Stimulated activated naive B cell treated with anti-CD40 and anti-IgM and Interleukin-4, amounts not matched to agents 10 μg/mL and 1 μg/mL and 100 μg/mL, for 72 hours (primary cell): ENCODE measurements around the gene S100PBP.

Source experiments
- ATAC-seq, 2 donors: fragments of 150-1000 bp; cut with Tn5 transposase; replicated peaks; 2 replicates each; pipeline ENCODE4 v1.10.0; 2021; ENCODE audit warnings: moderate library complexity in 1 of 2
- DNase-seq: peaks from one replicate; pipeline ENCODE4 v3.0.0; 2021
- H3K27ac Mint-ChIP-seq: one replicate; pipeline ENCODE4 v1.8.0; 2022; ENCODE audit warnings: mild to moderate bottlenecking, mixed read lengths
- H3K27me3 Mint-ChIP-seq, 2 donors: one replicate each; pipeline ENCODE4 v1.8.0; 2022; ENCODE audit warnings: mixed read lengths in 2 of 2
- H3K36me3 Mint-ChIP-seq, 2 donors: one replicate each; pipeline ENCODE4 v1.8.0; 2022; ENCODE audit warnings: mixed read lengths in 2 of 2, mild to moderate bottlenecking in 1 of 2
- H3K4me1 Mint-ChIP-seq, 2 donors: one replicate each; pipeline ENCODE4 v1.8.0; 2022; ENCODE audit warnings: mixed read lengths in 2 of 2, mild to moderate bottlenecking in 1 of 2
- H3K4me3 Mint-ChIP-seq, 2 donors: one replicate each; pipeline ENCODE4 v1.8.0; 2022; ENCODE audit warnings: mild to moderate bottlenecking in 2 of 2, mixed read lengths in 2 of 2, moderate library complexity in 1 of 2
- H3K9me3 Mint-ChIP-seq, 2 donors: one replicate each; pipeline ENCODE4 v1.8.0; 2022; ENCODE audit warnings: mixed read lengths in 2 of 2, mild to moderate bottlenecking in 1 of 2

S100PBP gene

DNA sequence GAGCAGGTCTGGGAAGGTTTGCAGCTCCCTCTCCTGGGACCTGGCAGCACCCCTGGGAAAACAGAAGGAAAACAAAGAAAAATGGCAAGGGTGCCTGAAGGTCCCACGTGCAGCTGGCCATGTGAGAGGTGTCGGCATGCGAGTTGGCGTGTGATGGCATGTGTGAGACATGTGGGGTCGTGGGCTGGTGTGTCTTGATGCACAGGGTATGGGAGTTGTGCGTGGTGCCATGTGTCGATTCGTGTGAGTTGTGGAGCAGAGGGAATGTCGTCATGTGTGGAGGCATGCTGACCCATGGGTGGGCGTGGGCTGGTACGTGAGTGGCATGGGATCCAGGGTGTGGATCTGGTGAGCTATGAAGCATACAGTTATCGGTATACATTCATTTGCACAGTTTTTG, 70.2 kb downstream of the S100PBP start:
- Mint-ChIP-seq H3K27ac (no peak overlapping the region), H3K27me3 (peaks cover 87 to 94% of the 10 kb centered on the region in 2 donors), H3K4me1 (peaks cover 8 to 21% of the 10 kb centered on the region in 2 donors), H3K36me3 (peaks cover 5 to 6% of the 10 kb centered on the region in 2 donors), H3K9me3 (peaks cover 0 to 3% of the 10 kb centered on the region in 2 donors), H3K4me3 (no peak overlapping the region)
- no peak for DNase-seq
- no peak for ATAC-seq

DNA sequence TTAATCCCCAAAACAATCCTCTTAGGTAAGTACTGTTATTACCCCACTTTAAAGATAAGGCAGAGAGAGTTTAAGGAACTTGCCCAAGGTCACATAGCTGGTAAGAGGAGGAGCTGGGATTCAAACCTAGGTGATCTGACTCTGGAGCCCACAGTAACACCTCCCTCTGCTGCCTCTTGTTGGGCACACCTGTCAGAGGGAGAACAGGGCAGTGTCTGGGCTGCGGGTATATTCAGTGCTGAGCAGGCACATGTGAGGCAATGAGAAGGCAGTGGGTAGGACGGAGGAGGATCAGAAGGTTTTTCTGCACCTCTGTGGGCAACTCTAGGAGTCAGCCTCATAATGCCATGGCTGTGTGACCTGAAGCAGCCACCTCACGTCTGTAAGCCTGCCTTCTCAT, 70.7 kb downstream of the S100PBP start:
- H3K27me3 Mint-ChIP-seq, result peaks cover 90 to 99% of the 10 kb centered on the region in 2 donors
- H3K4me1 Mint-ChIP-seq, result peaks cover 12 to 24% of the 10 kb centered on the region in 2 donors
- peaks cover 0 to 3% of the 10 kb centered on the region in 2 donors for H3K9me3 Mint-ChIP-seq
- peaks cover 5 to 6% of the 10 kb centered on the region in 2 donors for H3K36me3 Mint-ChIP-seq
- DNase-seq, result no peak
- H3K4me3 Mint-ChIP-seq, result no peak overlapping the region
- no peak overlapping the region for H3K27ac Mint-ChIP-seq
- ATAC-seq, result no peak

DNA sequence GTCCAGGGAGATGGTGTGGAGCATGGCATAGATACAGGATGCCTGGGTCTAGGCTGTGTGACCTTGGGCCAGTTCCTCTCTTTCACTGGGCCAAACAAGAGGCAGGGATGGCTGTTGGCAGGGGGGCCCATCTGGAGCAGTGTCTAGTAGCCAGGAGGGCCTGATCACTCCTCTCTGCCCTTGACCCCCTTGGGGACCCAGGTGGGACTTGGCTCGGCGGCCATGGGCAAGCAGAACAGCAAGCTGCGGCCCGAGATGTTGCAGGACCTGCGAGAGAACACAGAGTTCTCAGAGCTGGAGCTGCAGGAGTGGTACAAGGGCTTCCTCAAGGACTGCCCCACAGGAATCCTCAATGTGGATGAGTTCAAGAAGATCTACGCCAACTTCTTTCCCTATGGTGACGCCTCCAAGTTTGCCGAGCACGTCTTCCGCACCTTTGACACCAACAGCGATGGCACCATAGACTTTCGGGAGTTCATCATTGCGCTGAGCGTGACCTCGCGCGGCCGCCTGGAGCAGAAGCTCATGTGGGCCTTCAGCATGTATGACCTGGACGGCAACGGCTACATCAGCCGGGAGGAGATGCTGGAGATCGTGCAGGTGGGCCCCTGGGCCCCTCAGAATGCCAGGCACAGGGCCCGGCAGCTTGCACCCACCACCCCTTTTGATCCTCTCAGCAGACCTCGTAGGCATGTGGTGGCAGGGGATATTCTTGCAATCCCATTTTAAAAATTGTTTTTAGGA, 71.4 kb downstream of the S100PBP start:
- Mint-ChIP-seq H3K27ac (no peak overlapping the region), H3K9me3 (peaks cover 0 to 3% of the 10 kb centered on the region in 2 donors), H3K27me3 (peaks cover 90 to 99% of the 10 kb centered on the region in 2 donors), H3K4me3 (no peak overlapping the region), H3K4me1 (peaks cover 19 to 29% of the 10 kb centered on the region in 2 donors), H3K36me3 (peaks cover 5 to 6% of the 10 kb centered on the region in 2 donors)
- DNase-seq (no peak), ATAC-seq (no peak)

- H3K4me1 Mint-ChIP-seq, result peaks cover 22 to 26% of the 10 kb centered on the region in 2 donors
- ATAC-seq, result no peak
These were observed 72.4 kb downstream of the S100PBP start for GRCh38 chr1:32889731-32890278.

GRCh38 chr1:32890516-32891240, 73.2 kb downstream of the S100PBP start:
- H3K27ac Mint-ChIP-seq, result no peak overlapping the region
- ATAC-seq (no peak), DNase-seq (no peak)
- peaks cover 5 to 6% of the 10 kb centered on the region in 2 donors for H3K36me3 Mint-ChIP-seq
- no peak overlapping the region for H3K4me3 Mint-ChIP-seq
- H3K27me3 Mint-ChIP-seq, result peaks cover 76 to 96% of the 10 kb centered on the region in 2 donors
- H3K9me3 Mint-ChIP-seq, result peaks cover 0 to 3% of the 10 kb centered on the region in 2 donors
- H3K4me1 Mint-ChIP-seq, result peaks cover 22 to 23% of the 10 kb centered on the region in 2 donors

More at GRCh38 chr1:32889731-32890278, 72.4 kb downstream of the S100PBP start:
- H3K9me3 Mint-ChIP-seq, result peaks cover 0 to 3% of the 10 kb centered on the region in 2 donors
- peaks cover 5 to 6% of the 10 kb centered on the region in 2 donors for H3K36me3 Mint-ChIP-seq
- no peak overlapping the region for H3K27ac Mint-ChIP-seq
- H3K4me3 Mint-ChIP-seq, result no peak overlapping the region
- peaks cover 85 to 96% of the 10 kb centered on the region in 2 donors for H3K27me3 Mint-ChIP-seq
- no peak for DNase-seq

GRCh38 chr1:32891241-32891570, 73.8 kb downstream of the S100PBP start:
- ATAC-seq (no peak), DNase-seq (no peak)
- H3K9me3 Mint-ChIP-seq, result peaks cover 0 to 3% of the 10 kb centered on the region in 2 donors
- H3K36me3 Mint-ChIP-seq, result peaks cover 5 to 6% of the 10 kb centered on the region in 2 donors
- peaks cover 72 to 96% of the 10 kb centered on the region in 2 donors for H3K27me3 Mint-ChIP-seq
- no peak overlapping the region for H3K4me3 Mint-ChIP-seq
- no peak overlapping the region for H3K27ac Mint-ChIP-seq
- peaks cover 21 to 22% of the 10 kb centered on the region in 2 donors for H3K4me1 Mint-ChIP-seq

DNA sequence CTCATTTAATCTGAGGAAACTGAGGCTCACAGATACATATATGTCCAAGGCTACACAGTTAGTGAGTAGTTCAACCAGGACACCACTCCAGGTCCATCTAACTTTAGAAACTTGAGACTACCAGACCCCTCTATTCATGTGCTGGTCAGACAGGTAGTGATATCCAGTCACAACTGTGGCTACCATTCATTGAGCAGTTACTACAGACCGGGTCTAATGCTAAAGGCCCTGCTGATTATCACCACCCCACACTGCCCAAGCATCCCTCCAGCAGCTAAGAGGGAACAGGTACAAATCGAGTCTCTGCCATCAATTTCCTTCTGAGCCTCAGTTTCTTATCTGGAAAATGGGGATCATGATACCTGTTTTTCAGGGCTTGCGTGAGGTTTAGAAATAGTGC, 74.2 kb downstream of the S100PBP start:
- Mint-ChIP-seq H3K36me3 (peaks cover 5 to 6% of the 10 kb centered on the region in 2 donors), H3K27me3 (peaks cover 76 to 97% of the 10 kb centered on the region in 2 donors), H3K4me1 (peaks cover 20 to 22% of the 10 kb centered on the region in 2 donors), H3K27ac (no peak overlapping the region), H3K9me3 (peaks cover 0 to 3% of the 10 kb centered on the region in 2 donors), H3K4me3 (no peak overlapping the region)
- no peak for DNase-seq
- no peak for ATAC-seq

- Mint-ChIP-seq H3K4me1 (peaks cover 16 to 22% of the 10 kb centered on the region in 2 donors), H3K27ac (peak overlapping the region; percentile 74), H3K36me3 (peaks cover 5 to 6% of the 10 kb centered on the region in 2 donors), H3K4me3 (peak overlapping the region; percentile 52 to 73), H3K27me3 (peaks cover 72 to 96% of the 10 kb centered on the region in 2 donors), H3K9me3 (peaks cover 0 to 3% of the 10 kb centered on the region in 2 donors)
- DNase-seq (no peak), ATAC-seq (peak; percentile 78 to 83)
These were observed 75.1 kb downstream of the S100PBP start for GRCh38 chr1:32892368-32893197.

DNA sequence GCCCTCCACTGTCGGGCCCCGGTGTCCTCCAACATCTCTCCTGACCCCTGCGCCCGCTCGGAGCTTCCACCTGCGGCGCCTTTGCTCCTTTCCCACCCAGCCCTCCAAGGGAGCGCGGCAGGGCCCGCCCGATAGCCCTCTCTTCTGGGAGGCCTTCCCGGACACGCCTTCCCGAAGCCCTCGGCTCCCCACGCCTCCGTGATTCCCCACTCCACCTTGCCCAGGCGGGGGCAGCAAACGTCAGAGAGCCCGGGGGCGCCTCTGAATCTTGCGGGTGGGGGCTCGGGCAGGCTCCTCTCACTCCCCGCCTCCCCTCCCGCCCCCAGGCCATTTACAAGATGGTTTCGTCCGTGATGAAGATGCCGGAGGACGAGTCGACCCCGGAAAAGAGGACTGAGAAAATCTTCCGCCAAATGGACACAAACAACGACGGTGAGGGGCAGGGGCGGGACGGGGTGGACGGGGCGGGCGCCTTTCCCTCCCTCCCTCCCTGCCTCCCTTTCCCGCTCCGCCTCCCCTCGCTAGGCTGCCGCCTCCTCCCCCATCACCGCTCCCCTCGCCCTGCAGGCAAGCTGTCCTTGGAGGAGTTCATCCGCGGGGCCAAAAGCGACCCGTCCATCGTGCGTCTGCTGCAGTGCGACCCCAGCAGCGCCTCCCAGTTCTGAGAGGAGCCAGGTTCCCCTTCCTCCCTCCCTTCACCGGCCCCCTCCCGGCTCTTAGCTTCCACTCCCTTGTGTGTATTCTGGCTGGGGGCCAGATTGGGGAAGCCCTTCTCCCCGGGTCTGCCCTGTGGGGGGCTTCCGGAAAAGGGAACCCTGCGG, 76.0 kb downstream of the S100PBP start:
- ATAC-seq (peak; percentile 5 to 30), DNase-seq (no peak)
- Mint-ChIP-seq H3K9me3 (peaks cover 0 to 3% of the 10 kb centered on the region in 2 donors), H3K27me3 (peaks cover 66 to 92% of the 10 kb centered on the region in 2 donors), H3K4me3 (peak overlapping the region; percentile 73 to 76), H3K4me1 (peaks cover 15 to 22% of the 10 kb centered on the region in 2 donors), H3K36me3 (peaks cover 5 to 6% of the 10 kb centered on the region in 2 donors), H3K27ac (no peak overlapping the region)

- Mint-ChIP-seq H3K4me1 (peaks cover 15 to 22% of the 10 kb centered on the region in 2 donors), H3K27ac (no peak overlapping the region), H3K36me3 (peaks cover 5 to 6% of the 10 kb centered on the region in 2 donors), H3K27me3 (peaks cover 64 to 92% of the 10 kb centered on the region in 2 donors), H3K4me3 (peak overlapping the region; percentile 59 to 73), H3K9me3 (peaks cover 0 to 3% of the 10 kb centered on the region in 2 donors)
- no peak for ATAC-seq
- DNase-seq, result no peak
These were observed 76.7 kb downstream of the S100PBP start for GRCh38 chr1:32894019-32894600.

- peaks cover 15 to 22% of the 10 kb centered on the region in 2 donors for H3K4me1 Mint-ChIP-seq
- H3K27ac Mint-ChIP-seq, result no peak overlapping the region
- ATAC-seq (no peak), DNase-seq (no peak)
- H3K27me3 Mint-ChIP-seq, result peaks cover 58 to 89% of the 10 kb centered on the region in 2 donors
- peaks cover 0 to 3% of the 10 kb centered on the region in 2 donors for H3K9me3 Mint-ChIP-seq
- H3K36me3 Mint-ChIP-seq, result peaks cover 5 to 6% of the 10 kb centered on the region in 2 donors
- H3K4me3 Mint-ChIP-seq, result no peak overlapping the region
These were observed 77.2 kb downstream of the S100PBP start for GRCh38 chr1:32894681-32895080.

DNA sequence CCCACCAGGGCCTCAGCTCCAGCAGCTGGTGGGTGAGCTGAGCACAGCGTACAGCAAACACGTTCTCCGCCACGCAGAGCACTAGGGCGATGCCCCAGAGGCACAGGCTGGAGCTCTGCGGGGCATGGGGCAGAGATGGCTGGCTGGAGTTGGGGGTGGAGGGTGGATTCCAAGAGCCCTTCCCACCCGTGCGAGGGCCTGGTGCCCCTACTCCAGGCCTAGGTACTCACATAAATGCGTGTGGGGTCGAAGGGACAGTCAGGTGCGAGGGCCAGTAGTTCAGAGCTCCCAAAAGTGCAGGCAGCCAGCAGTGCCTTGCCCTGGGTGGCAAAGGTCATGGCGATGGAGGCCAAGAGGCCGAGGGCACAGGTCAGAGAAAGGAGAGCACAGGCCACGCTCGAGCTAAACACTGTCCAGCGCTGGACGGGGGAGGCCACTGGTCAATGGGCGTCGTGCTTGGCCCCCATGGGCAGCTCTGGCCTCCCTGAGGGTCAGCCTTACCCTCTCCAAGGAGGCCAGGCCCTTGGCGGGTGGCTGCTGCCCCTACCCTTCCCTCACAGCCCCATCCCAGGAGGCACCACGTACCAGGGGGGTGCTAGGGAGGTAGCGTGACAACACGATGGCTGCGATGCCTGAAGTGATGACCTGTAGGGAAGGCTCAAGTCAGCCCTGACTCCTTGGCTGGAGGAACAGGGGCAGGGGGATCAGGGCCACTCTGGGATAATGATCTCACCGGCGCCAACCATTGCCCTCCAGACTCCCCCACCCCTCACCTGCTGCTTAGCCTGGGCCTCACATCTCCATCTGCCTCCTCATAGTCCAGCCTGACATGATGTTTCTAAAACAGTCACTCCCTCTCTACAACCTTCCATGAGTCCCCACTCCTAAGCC, 78.1 kb downstream of the S100PBP start:
- no peak for ATAC-seq
- no peak for DNase-seq
- peaks cover 16 to 24% of the 10 kb centered on the region in 2 donors for H3K4me1 Mint-ChIP-seq
- peaks cover 5 to 6% of the 10 kb centered on the region in 2 donors for H3K36me3 Mint-ChIP-seq
- H3K9me3 Mint-ChIP-seq, result peaks cover 0 to 3% of the 10 kb centered on the region in 2 donors
- peaks cover 53 to 86% of the 10 kb centered on the region in 2 donors for H3K27me3 Mint-ChIP-seq
- no peak overlapping the region for H3K27ac Mint-ChIP-seq
- H3K4me3 Mint-ChIP-seq, result no peak overlapping the region
